ENCODE results near the gene NAPSA. TPM values are rescaled to one million over a fixed set of nuclear protein-coding genes. Genes with fewer than 3 reads are reported as not detected.

NAPSA gene
- total and polyA plus RNA-seq, 10 of the 15 experiments (the other 5 are each of a cell fraction or from before 2014, with no cell fraction given), result 6.7 to 45.4 (median 17.1) TPM

DNA sequence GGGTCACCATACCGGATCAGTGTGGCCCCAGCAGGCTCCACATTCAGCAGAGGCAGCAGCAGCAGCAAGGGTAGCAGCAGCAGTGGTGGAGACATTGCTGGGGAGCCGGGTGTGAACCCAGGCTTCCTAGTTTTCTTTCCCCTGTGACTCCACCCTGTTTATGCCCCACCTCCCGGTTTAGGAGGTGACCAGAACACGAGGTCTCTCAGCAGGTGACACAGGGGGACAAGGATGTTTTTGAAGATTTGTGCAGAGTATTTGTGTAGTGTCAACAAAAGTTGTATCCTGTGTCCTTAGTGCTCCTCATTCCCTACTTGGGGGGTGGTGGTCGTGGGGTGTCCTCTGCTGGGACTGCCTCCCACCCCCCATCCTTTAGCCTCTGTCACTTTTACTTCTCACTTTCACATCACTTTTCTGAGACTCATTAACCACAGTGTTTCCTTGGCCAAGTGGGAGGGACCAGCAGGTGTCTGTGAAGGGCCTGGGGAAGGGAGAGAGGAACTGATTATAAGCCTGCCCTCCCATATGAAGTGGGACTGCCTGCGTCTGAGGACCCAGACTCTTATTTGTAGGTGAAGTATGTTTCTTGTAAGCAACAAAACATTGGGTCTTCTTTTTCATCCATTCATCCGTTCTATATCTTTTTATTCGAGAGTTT, 20.6 kb downstream of the NAPSA start (continued):
- TF ChIP-seq, protein P1, sequence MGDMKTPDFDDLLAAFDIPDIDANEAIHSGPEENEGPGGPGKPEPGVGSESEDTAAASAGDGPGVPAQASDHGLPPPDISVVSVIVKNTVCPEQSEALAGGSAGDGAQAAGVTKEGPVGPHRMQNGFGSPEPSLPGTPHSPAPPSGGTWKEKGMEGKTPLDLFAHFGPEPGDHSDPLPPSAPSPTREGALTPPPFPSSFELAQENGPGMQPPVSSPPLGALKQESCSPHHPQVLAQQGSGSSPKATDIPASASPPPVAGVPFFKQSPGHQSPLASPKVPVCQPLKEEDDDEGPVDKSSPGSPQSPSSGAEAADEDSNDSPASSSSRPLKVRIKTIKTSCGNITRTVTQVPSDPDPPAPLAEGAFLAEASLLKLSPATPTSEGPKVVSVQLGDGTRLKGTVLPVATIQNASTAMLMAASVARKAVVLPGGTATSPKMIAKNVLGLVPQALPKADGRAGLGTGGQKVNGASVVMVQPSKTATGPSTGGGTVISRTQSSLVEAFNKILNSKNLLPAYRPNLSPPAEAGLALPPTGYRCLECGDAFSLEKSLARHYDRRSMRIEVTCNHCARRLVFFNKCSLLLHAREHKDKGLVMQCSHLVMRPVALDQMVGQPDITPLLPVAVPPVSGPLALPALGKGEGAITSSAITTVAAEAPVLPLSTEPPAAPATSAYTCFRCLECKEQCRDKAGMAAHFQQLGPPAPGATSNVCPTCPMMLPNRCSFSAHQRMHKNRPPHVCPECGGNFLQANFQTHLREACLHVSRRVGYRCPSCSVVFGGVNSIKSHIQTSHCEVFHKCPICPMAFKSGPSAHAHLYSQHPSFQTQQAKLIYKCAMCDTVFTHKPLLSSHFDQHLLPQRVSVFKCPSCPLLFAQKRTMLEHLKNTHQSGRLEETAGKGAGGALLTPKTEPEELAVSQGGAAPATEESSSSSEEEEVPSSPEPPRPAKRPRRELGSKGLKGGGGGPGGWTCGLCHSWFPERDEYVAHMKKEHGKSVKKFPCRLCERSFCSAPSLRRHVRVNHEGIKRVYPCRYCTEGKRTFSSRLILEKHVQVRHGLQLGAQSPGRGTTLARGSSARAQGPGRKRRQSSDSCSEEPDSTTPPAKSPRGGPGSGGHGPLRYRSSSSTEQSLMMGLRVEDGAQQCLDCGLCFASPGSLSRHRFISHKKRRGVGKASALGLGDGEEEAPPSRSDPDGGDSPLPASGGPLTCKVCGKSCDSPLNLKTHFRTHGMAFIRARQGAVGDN (IDR thresholded peaks at IDR 0.05), result no peak; the same call in none of the 2 replicates
- no peak for TF ChIP-seq NFYB (IDR thresholded peaks at IDR 0.05; ENCODE audit: insufficient read depth, low read depth, low read length)
- peak; percentile 96 for TF ChIP-seq NBN (IDR thresholded peaks at IDR 0.05)
- peak; percentile 48 to 88; a peak in 3 of 4 replicates for TF ChIP-seq EP300 (IDR thresholded peaks at IDR 0.05; ENCODE audit: borderline replicate concordance in 1 of 2, control insufficient read depth in 1 of 2, low read depth in 2 of 2, low read length in 2 of 2)
- peak in 1 of 2 experiments; percentile 84; a peak in 2 of 4 replicates for TF ChIP-seq BHLHE40 (IDR thresholded peaks at IDR 0.05; ENCODE audit: borderline replicate concordance in 1 of 2, low read depth in 2 of 2, low read length in 1 of 2)
- TF ChIP-seq ZNF217 (IDR thresholded peaks at IDR 0.05), result peak; percentile 73
- TF ChIP-seq REST (IDR thresholded peaks at IDR 0.05; ENCODE audit: low read depth, low read length), result no peak
- TF ChIP-seq RELB (IDR thresholded peaks at IDR 0.05; ENCODE audit: low read depth), result peak; percentile 95
- peak; percentile 36 for TF ChIP-seq NR2F1 (conservative IDR thresholded peaks at IDR 0.05)
- peak; percentile 96; the same call in 1 of the 2 replicates for TF ChIP-seq CHD4 (IDR thresholded peaks at IDR 0.05)
- TF ChIP-seq YY1 (IDR thresholded peaks at IDR 0.05; ENCODE audit: low read depth, low read length), result peak; percentile 71
- peak; percentile 84 for TF ChIP-seq BCL11A (IDR thresholded peaks at IDR 0.05; ENCODE audit: low read depth, low read length)
- no peak for TF ChIP-seq CUX1 (IDR thresholded peaks at IDR 0.05; ENCODE audit: insufficient replicate concordance, low read depth, low read length)

Measured in GM12878 (cell line).